Small intestine (tissue), 7 donors: Measurements from ENCODE around the gene FNTB. TPM values are rescaled to one million over a fixed set of nuclear protein-coding genes. Genes with fewer than 3 reads are reported as not detected.

Experiments
- DNase-seq, 2 donors: peaks; one replicate each; pipeline versions ENCODE4 v3.0.0 to v3.0.0-alpha.2; 2013
- FAIRE-seq: peaks from 2 replicates; lab custom pipeline; 2012; peaks lifted over from hg19 to GRCh38; lab: Jason Lieb, UNC
- H3K27ac ChIP-seq, 3 donors: one replicate each; pipeline ENCODE4 v1.5.1; 2013; ENCODE audit warnings: low read length in 2 of 3, mild to moderate bottlenecking in 2 of 3, control low read depth in 1 of 3, inconsistent platforms in 1 of 3, low read depth in 1 of 3, moderate library complexity in 1 of 3
- H3K27me3 ChIP-seq, 3 donors: one replicate each; pipeline ENCODE4 v1.6.1; 2013; ENCODE audit warnings: low read length in 3 of 3, inconsistent platforms in 1 of 3; ENCODE audit not compliant: control insufficient read depth in 3 of 3, insufficient read depth in 3 of 3
- H3K36me3 ChIP-seq, 3 donors: one replicate each; pipeline ENCODE4 v1.6.1; 2013; ENCODE audit warnings: low read length in 3 of 3, inconsistent platforms in 1 of 3, low read depth in 1 of 3, mild to moderate bottlenecking in 1 of 3, moderate library complexity in 1 of 3; ENCODE audit not compliant: control insufficient read depth in 3 of 3, insufficient read depth in 2 of 3
- H3K4me1 ChIP-seq, 3 donors: one replicate each; pipeline ENCODE4 v1.6.1; 2013; ENCODE audit warnings: low read length in 2 of 3, inconsistent platforms in 1 of 3, low read depth in 1 of 3, mild to moderate bottlenecking in 1 of 3, moderate library complexity in 1 of 3; ENCODE audit not compliant: control insufficient read depth in 3 of 3, insufficient read depth in 2 of 3
- H3K4me3 ChIP-seq, 3 donors: one replicate each; pipeline ENCODE4 v1.5.1; 2013; ENCODE audit warnings: low read length in 3 of 3, control low read depth in 1 of 3, inconsistent platforms in 1 of 3, low read depth in 1 of 3, mild to moderate bottlenecking in 1 of 3, moderate library complexity in 1 of 3
- H3K9me3 ChIP-seq, 2 donors: one replicate each; pipeline ENCODE4 v1.6.1; 2013; ENCODE audit warnings: low read depth in 1 of 2, low read length in 1 of 2; ENCODE audit not compliant: control insufficient read depth in 2 of 2, insufficient read depth in 1 of 2
- WGBS, 3 donors: extraction: QIAGEN DNeasy Blood & Tissue Kit; methylation state at CpG; one replicate each; pipeline ENCODE4 v1.1.7; 2013; 5-methylcytosine and 5-hydroxymethylcytosine counted together
- polyA plus RNA-seq, 4 donors: library from polyadenylated mRNA; stranded (reverse) in 3 of 4; unstranded in 1 of 4; fragments of 200-250 nt in 3 of 4; fragments of 120-200 nt in 1 of 4; gene quantifications; one replicate each; pipeline versions ENCODE4 v1.2.1 to v1.2.3, GENCODE V29; 2013
- donor health status: healthy with polysubstance abuse.
- donor health status: control.
- donor health status: control.
- donor health status: Bipolar disorder and iron deficiency.
- donor health status: healthy.

The FNTB gene
- polyA plus RNA-seq, 4 donors, result 6.7 to 25.3 (median 8.7) TPM

DNA sequence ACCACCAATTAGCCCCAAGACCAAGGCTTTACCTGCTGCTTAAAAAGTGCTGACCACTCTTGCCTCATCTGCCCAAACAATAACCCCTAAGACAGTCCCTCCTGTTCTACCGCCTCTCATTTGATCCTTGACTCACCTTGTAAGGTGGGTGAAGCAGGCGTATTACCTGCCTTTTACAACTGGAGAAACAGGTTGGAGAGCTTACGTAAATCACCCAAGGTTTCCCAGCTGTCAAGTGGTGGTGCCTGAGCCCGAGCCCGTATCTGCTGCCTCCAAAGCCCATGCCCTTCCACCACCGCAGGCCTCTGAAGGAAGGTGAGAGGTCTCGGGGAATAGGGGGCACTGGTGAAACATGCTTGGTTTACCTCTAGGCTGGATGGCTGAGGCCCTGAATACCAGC lies 79.0 kb downstream of the FNTB start:
- Histone ChIP-seq H3K9me3 (no peaks in the 10 kb centered on the region), H3K27ac (no peak overlapping the region), H3K4me1 (peaks cover 0 to 22% (median 8%) of the 10 kb centered on the region in 3 donors), H3K27me3 (no peaks in the 10 kb centered on the region), H3K36me3 (peaks cover 6 to 76% (median 9%) of the 10 kb centered on the region in 3 donors), H3K4me3 (no peak overlapping the region)
- DNase-seq (no peak), FAIRE-seq (no peak)
- WGBS, 3 donors, result 92 to 97% (median 96%) methylated on average over 7 of the region's 7 CpGs

DNA sequence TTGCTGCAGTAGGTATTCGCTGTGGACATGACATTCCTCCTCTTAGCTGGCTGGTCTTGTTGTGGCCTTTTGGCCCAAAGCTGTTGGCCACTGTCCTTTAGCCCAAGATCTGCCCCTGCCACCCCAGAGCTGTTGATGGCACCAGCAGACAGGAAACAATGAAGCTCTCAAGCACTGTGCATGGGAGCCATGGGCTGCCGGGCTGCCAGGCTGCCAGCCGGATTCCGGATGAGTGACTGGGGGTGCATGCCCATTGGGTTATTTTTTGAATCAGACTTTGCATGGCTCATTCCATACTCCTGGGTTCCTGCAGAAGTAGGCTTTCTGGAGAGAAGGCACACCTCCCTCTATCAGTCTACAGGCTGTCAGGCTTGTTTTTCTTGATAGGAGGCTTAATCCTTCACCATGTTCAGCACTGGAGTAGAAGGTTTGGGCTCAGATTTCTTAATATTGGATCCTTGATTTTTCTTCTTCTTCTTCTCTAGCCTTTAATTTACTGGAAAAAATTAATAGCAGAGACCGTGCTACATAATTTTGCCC lies 83.2 kb downstream of the FNTB start:
- Histone ChIP-seq H3K4me1 (peaks cover 14 to 63% (median 25%) of the 10 kb centered on the region in 3 donors), H3K27me3 (no peaks in the 10 kb centered on the region), H3K36me3 (peaks cover 1 to 64% (median 2%) of the 10 kb centered on the region in 3 donors), H3K9me3 (no peaks in the 10 kb centered on the region), H3K4me3 (peak overlapping the region in 1 of 3 donors; percentile 5), H3K27ac (peak overlapping the region; percentile 65 to 90 (median 78))
- FAIRE-seq (no peak), DNase-seq (no peak)
- 65 to 81% (median 74%) methylated on average over 5 of the region's 5 CpGs for WGBS, 3 donors

DNA sequence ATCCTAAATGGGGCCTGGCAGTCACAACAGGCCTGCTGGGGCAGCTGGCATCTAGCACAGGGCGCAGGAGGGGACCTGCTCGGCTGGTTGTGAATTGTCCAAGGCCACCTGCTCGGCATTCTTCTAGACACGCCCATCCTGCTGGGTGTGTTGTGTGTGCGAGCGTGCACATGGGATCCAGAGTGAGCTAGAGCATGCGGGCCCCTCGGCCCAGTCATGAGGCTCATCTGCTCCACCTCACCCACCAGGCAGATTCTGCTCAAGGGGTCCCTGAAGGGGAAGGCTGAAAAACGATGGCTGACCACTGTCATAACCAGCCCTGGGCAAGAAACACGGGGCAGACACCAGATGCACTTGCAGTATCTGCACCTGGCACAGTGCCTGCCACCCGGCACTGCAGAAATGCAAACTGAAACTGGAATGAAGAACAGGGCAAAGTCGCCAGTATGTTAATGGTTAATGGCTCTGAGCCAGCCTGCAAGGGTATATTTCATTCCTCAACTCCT lies 83.8 kb downstream of the FNTB start:
- H3K4me1 ChIP-seq, result peaks cover 14 to 63% (median 25%) of the 10 kb centered on the region in 3 donors
- FAIRE-seq, result no peak
- H3K27me3 ChIP-seq, result no peaks in the 10 kb centered on the region
- peak overlapping the region; percentile 65 to 90 (median 78) for H3K27ac ChIP-seq
- peaks cover 1 to 64% (median 2%) of the 10 kb centered on the region in 3 donors for H3K36me3 ChIP-seq
- no peaks in the 10 kb centered on the region for H3K9me3 ChIP-seq
- WGBS, 3 donors, result 14 to 55% (median 29%) methylated on average over 12 of the region's 12 CpGs
- DNase-seq, result peak; percentile 95
- H3K4me3 ChIP-seq, result peak overlapping the region in 2 of 3 donors; percentile 5 to 14

DNA sequence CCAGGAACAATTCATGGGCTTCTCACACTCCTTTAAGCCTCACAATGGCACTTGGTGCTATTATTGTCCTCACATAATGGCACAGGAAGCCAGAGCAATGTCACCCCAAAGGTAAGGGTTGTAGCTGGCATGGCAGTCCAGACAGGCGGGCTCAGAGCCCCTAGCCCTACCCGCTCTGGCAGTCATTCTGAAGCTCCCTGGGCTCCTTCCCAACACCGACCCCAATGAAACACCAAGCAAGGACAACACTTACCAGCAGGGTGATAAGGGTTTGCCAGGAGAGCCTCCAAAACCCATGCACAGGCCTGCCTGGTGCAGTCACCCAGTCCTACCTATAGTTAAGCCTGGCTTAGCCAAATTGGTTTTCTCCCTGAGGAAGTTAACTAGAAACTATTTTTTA lies 84.8 kb downstream of the FNTB start:
- Histone ChIP-seq H3K4me1 (peaks cover 14 to 63% (median 25%) of the 10 kb centered on the region in 3 donors), H3K27ac (peak overlapping the region; percentile 17 to 90 (median 76)), H3K9me3 (no peaks in the 10 kb centered on the region), H3K4me3 (no peak overlapping the region), H3K27me3 (no peaks in the 10 kb centered on the region), H3K36me3 (peaks cover 2 to 64% (median 8%) of the 10 kb centered on the region in 3 donors)
- DNase-seq, result no peak
- FAIRE-seq, result no peak
- 85 to 95% (median 85%) methylated on average over 3 of the region's 3 CpGs for WGBS, 3 donors

DNA sequence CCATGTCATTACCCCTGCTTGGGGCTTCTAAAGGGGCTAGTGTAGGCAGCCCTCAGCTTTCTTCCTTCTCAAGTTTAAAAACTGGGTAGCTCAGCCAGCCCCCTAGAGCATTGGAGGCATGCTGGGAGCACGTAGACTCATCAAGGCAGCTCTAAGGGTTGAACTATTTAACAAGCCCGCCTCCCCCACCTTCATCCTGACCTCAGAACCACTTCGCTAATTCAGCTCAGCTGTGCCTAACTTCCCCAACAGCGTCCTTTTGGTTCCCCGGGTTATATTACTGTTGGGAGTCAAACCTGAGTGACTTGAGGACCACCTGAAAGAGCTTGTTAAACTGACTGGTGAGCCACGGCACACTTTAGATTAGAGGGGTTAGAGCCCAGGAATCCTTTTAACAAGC lies 85.6 kb downstream of the FNTB start:
- Histone ChIP-seq H3K9me3 (no peaks in the 10 kb centered on the region), H3K27ac (peak overlapping the region; percentile 29 to 90 (median 76)), H3K4me1 (peaks cover 14 to 63% (median 25%) of the 10 kb centered on the region in 3 donors), H3K4me3 (no peak overlapping the region), H3K27me3 (no peaks in the 10 kb centered on the region), H3K36me3 (peaks cover 2 to 67% (median 12%) of the 10 kb centered on the region in 3 donors)
- WGBS, 3 donors, result 93 to 95% (median 94%) methylated on average over 6 of the region's 6 CpGs
- no peak for DNase-seq
- FAIRE-seq, result no peak

DNA sequence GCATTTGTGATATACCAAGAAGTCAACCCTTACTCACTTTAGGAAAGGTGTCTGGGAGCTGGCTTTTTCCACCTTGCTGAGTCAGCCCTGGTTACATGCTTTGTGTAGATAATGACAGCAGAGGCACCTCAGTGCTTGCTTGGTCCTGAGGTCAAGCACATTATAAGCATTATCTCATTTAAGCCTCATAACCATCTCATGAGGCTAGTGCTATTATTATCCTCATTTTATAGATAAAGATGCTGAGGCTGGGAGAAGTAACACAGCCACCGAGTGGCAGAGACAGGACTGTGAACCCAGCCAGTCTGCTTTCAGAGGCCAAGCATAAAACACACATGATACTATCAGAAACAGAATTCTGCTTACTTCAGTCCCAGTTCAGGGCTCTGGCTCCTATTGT lies 86.2 kb downstream of the FNTB start:
- peak; percentile 73 to 74 for DNase-seq
- FAIRE-seq, result no peak
- H3K27ac ChIP-seq, result peak overlapping the region; percentile 50 to 90 (median 76)
- 16 to 55% (median 37%) methylated on average over 1 of the region's 1 CpG for WGBS, 3 donors
- H3K4me1 ChIP-seq, result peaks cover 14 to 63% (median 25%) of the 10 kb centered on the region in 3 donors
- H3K9me3 ChIP-seq, result no peaks in the 10 kb centered on the region
- no peaks in the 10 kb centered on the region for H3K27me3 ChIP-seq
- H3K4me3 ChIP-seq, result no peak overlapping the region
- peaks cover 2 to 69% (median 16%) of the 10 kb centered on the region in 3 donors for H3K36me3 ChIP-seq

DNA sequence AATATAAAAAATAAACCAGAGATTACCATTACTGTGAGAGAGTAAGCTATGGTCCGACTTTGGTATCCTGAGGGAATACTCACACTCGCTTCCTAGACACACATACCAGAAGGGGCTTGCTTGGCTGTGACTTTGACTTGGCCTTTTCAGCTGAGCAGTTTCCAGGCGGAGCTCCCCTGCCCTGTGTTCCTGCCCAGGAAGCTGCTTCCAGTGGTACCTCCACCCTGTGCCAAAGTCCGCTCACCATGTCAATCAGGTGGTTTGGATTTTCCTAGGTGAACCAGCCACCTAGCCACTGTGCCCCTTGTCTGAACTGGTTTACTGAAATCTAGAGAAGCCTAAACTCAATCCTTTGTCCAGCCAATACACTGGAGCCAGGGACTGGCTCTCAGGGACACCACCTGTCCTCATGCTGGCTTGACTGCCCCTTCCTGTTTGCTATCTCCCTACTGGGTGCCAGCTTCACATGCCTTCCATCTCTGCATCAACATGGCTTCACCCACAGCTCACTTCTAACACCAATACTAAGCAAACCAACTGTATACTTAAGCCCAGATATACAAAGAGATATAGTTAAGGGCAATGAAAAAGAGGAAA lies 87.0 kb downstream of the FNTB start:
- Histone ChIP-seq H3K27me3 (no peaks in the 10 kb centered on the region), H3K4me3 (no peak overlapping the region), H3K27ac (peak overlapping the region; percentile 50 to 90 (median 76)), H3K36me3 (peaks cover 2 to 72% (median 19%) of the 10 kb centered on the region in 3 donors), H3K9me3 (no peaks in the 10 kb centered on the region), H3K4me1 (peaks cover 14 to 63% (median 25%) of the 10 kb centered on the region in 3 donors)
- no peak for FAIRE-seq
- DNase-seq, result peak; percentile 90 to 95
- WGBS, 3 donors, result 12 to 59% (median 36%) methylated on average over 4 of the region's 4 CpGs

DNA sequence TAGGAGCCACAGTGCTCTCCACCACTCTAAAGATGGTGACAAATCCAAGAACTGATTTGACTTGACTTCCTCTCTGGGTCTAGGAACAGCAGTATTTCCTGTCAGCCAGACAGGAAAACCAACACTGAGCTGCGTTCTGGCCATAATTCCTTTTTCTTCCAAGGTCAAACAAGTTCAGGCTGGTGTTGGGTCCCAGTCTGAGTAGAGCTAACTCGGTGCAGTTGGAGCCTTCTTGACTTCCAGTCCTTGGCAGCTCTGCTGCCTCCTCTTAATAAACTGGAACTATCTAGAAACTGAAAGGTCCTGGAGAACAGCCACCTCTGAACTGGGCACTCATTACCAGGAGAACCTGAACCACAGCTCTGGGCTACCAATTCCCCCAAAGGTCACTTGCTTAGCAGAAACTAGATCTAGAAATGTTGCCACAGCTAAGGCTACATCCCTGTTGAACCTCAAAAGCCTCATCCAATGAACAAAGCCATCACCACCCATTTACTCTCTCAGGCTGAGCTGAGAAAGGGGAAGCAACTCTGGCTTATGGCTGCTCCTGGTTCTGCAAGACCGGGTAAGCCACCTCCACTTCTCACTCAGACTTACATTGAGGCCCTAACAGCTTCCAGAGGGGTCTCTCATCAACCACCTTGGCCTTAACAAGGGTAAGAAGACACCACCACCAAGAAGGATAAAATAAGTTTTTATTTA lies 87.9 kb downstream of the FNTB start:
- no peaks in the 10 kb centered on the region for H3K27me3 ChIP-seq
- WGBS, 3 donors, result 53 to 78% (median 59%) methylated on average over 3 of the region's 3 CpGs
- H3K4me1 ChIP-seq, result peaks cover 19 to 63% (median 24%) of the 10 kb centered on the region in 3 donors
- H3K36me3 ChIP-seq, result peaks cover 0 to 69% (median 21%) of the 10 kb centered on the region in 3 donors
- DNase-seq (no peak), FAIRE-seq (no peak)
- no peak overlapping the region for H3K4me3 ChIP-seq
- no peaks in the 10 kb centered on the region for H3K9me3 ChIP-seq
- peak overlapping the region; percentile 6 to 90 (median 62) for H3K27ac ChIP-seq
